GM10248 (cell line): Measurements from ENCODE around the gene IL12B.
"Not testable (repeated sequence)": the region's sequence is repeated elsewhere in the genome, so short reads cannot be mapped to it uniquely, and the experiment has no call there.

ENCODE experiments used
- CTCF ChIA-PET: fragments of 300-600 bp; sonication (Branson Sonifier 250); formaldehyde crosslinking; extraction: SDS; loops from one replicate; lab custom pipeline; 2021; ENCODE audit warnings: antibody characterized with exemption; lab: Yijun Ruan, JAX
- POLR2A ChIA-PET: fragments of 350-650 bp; sonication (Branson Sonifier 250); formaldehyde crosslinking; extraction: SDS; loops from one replicate; lab custom pipeline; 2020; ENCODE audit warnings: antibody characterized with exemption; lab: Yijun Ruan, JAX
- DNase-seq: peaks from one replicate; pipeline ENCODE4 v3.0.0; 2012; ENCODE audit errors: extremely low spot score
- CTCF ChIP-seq: IDR thresholded peaks from 2 replicates; pipeline ENCODE4 v1.5.1; 2012; ENCODE audit warnings: mild to moderate bottlenecking, low read depth; ENCODE audit errors: extremely low read depth, missing control alignments, control extremely low read depth

Gene IL12B

GRCh38 chr5:159301466-159301865 is 28.8 kb downstream of the IL12B start:
- DNase-seq = no peak
- POLR2A ChIA-PET = no interaction called here
- CTCF ChIA-PET = interaction anchor here (1.1 kb wide), 1 partner anchor 16 kb away, joined by 6 read pairs; no protein-coding TSS in a partner anchor
- no peak for TF ChIP-seq CTCF

GRCh38 chr5:159297300-159297699 is 33.0 kb downstream of the IL12B start:
- POLR2A ChIA-PET, DNase-seq, CTCF ChIA-PET: not testable (repeated sequence)

GRCh38 chr5:159294921-159295320 is 35.4 kb downstream of the IL12B start:
- DNase-seq = no peak
- CTCF ChIA-PET = interaction anchor here (0.8 to 1.0 kb wide), 3 partner anchors 8 to 15 kb away, joined by 3 to 4 read pairs (median 3); no protein-coding TSS in a partner anchor
- no peak for TF ChIP-seq CTCF
- POLR2A ChIA-PET = no interaction called here

GRCh38 chr5:159290741-159291140 is 39.5 kb downstream of the IL12B start:
- CTCF ChIA-PET = interaction anchor here (1.4 to 4.4 kb wide), 2 partner anchors 12 to 27 kb away, joined by 4 to 14 read pairs; no protein-coding TSS in a partner anchor
- POLR2A ChIA-PET = no interaction called here
- no peak for TF ChIP-seq CTCF
- no peak for DNase-seq

GRCh38 chr5:159286420-159287035 is 43.8 kb downstream of the IL12B start:
- DNase-seq = no peak
- TF ChIP-seq CTCF = peak; percentile 44
- POLR2A ChIA-PET = no interaction called here
- CTCF ChIA-PET = interaction anchor here (0.8 to 4.4 kb wide), 7 partner anchors 9 to 701 kb away, joined by 3 to 30 read pairs (median 5); no protein-coding TSS in a partner anchor

GRCh38 chr5:159274676-159275075 is 55.6 kb downstream of the IL12B start:
- no peak for DNase-seq
- no peak for TF ChIP-seq CTCF
- ChIA-PET POLR2A (no interaction called here), CTCF (interaction anchor here (1.6 to 1.9 kb wide), 2 partner anchors 57 to 713 kb away, joined by 3 to 5 read pairs; no protein-coding TSS in a partner anchor)

GRCh38 chr5:159273923-159274322 is 56.4 kb downstream of the IL12B start:
- ChIA-PET POLR2A (no interaction called here), CTCF (interaction anchor here (1.0 to 1.9 kb wide), 5 partner anchors 10 to 713 kb away, joined by 3 to 10 read pairs (median 4); no protein-coding TSS in a partner anchor)
- no peak for DNase-seq
- no peak for TF ChIP-seq CTCF
